Measurements from ENCODE around the gene ENDOD1. TPM values are rescaled to one million over a fixed set of nuclear protein-coding genes. Genes with fewer than 3 reads are reported as not detected.
A peak's percentile ranks its signal among the peaks of the same experiment; 100 is the strongest.
"Not testable (repeated sequence)": the region's sequence is repeated elsewhere in the genome, so short reads cannot be mapped to it uniquely, and the experiment has no call there.

The ENDOD1 gene
- total and polyA plus RNA-seq, 2 donors from 2014 or later: 19.3 to 69.0 TPM

DNA sequence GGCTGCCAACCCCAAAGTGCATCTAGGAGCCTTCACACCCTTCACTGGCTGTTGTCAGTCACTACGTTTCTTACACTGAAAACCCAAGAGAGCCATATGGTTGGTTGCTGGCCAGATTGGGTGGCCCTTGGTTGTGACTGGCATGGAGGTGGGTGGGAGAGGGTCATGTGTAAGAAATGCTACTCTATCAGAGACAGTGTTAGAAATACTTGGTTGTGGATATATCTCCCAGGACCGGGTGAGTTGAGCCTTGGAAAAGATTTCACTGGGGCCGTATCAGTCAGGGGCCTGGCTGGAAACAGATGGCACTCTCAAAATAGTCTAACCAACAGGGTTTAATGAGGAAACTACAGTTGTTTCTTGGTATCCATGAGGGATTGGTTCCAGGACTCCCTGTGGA, 15.2 kb downstream of the ENDOD1 start:
- no peak for FAIRE-seq
- Histone ChIP-seq H3K27me3 (ENCODE audit: control insufficient read depth, insufficient read depth, low read length) (no peaks in the 10 kb centered on the region), H3K9ac (ENCODE audit: low read length in 3 of 3) (no peak overlapping the region), H3K36me3 (ENCODE audit: control insufficient read depth in 2 of 3, insufficient read depth in 3 of 3, low read length in 3 of 3) (peaks cover 0 to 5% (median 0%) of the 10 kb centered on the region in 3 donors), H3K4me3 (ENCODE audit: low read length in 3 of 3) (no peak overlapping the region), H3K4me1 (ENCODE audit: control insufficient read depth in 2 of 3, insufficient read depth in 2 of 3, low read depth in 1 of 3, low read length in 3 of 3) (peaks cover 0 to 3% (median 0%) of the 10 kb centered on the region in 3 donors), H3K9me3 (ENCODE audit: control insufficient read depth in 2 of 3, insufficient read depth in 1 of 3, low read length in 3 of 3) (no peaks in the 10 kb centered on the region), H3K27ac (ENCODE audit: low read depth in 2 of 2, low read length in 2 of 2) (no peak overlapping the region)
- TF ChIP-seq, protein P1, sequence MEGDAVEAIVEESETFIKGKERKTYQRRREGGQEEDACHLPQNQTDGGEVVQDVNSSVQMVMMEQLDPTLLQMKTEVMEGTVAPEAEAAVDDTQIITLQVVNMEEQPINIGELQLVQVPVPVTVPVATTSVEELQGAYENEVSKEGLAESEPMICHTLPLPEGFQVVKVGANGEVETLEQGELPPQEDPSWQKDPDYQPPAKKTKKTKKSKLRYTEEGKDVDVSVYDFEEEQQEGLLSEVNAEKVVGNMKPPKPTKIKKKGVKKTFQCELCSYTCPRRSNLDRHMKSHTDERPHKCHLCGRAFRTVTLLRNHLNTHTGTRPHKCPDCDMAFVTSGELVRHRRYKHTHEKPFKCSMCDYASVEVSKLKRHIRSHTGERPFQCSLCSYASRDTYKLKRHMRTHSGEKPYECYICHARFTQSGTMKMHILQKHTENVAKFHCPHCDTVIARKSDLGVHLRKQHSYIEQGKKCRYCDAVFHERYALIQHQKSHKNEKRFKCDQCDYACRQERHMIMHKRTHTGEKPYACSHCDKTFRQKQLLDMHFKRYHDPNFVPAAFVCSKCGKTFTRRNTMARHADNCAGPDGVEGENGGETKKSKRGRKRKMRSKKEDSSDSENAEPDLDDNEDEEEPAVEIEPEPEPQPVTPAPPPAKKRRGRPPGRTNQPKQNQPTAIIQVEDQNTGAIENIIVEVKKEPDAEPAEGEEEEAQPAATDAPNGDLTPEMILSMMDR (IDR thresholded peaks at IDR 0.05; ENCODE audit: borderline replicate concordance, extremely low read depth, insufficient read depth): no peak
- DNase-seq: no peak
- intact Hi-C loops (cut with DNase I): no loop called here

DNA sequence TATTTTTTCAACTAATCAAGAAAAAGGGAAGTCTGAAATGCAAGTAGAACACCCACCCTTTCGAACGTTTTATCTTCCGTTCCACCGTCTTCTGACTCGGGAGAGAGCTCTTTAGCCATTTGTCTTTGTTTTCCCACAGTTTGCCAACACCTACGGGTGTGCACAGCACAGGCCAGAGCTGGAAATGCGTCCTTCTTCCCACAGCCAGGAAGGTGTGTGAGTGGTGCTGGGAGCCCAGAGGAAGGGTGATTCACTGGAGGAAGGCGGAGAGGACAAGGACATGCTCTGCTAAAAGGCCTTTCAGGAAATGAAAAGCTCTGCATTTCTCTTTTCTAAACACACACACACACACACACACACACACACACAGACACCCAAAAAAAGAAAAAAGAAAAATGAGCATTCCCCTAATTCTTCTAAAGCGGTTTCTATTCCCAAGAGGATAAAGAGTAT, 18.5 kb downstream of the ENDOD1 start:
- Histone ChIP-seq H3K4me1 (ENCODE audit: control insufficient read depth in 2 of 3, insufficient read depth in 2 of 3, low read depth in 1 of 3, low read length in 3 of 3) (peaks cover 0 to 3% (median 0%) of the 10 kb centered on the region in 3 donors), H3K36me3 (ENCODE audit: control insufficient read depth in 2 of 3, insufficient read depth in 3 of 3, low read length in 3 of 3) (peaks cover 0 to 5% (median 0%) of the 10 kb centered on the region in 3 donors), H3K9ac (ENCODE audit: low read length in 3 of 3) (no peak overlapping the region), H3K4me3 (ENCODE audit: low read length in 3 of 3) (no peak overlapping the region), H3K27me3 (ENCODE audit: control insufficient read depth, insufficient read depth, low read length) (no peaks in the 10 kb centered on the region), H3K27ac (ENCODE audit: low read depth in 2 of 2, low read length in 2 of 2) (peak overlapping the region in 1 of 2 donors; percentile 18), H3K9me3 (ENCODE audit: control insufficient read depth in 2 of 3, insufficient read depth in 1 of 3, low read length in 3 of 3) (no peaks in the 10 kb centered on the region)
- FAIRE-seq (no peak), DNase-seq (peak in 3 of 5 donors; percentile 16 to 78 (median 45))
- intact Hi-C loops (cut with DNase I): no loop called here
- TF ChIP-seq, protein P1 (IDR thresholded peaks at IDR 0.05; ENCODE audit: borderline replicate concordance, extremely low read depth, insufficient read depth): no peak

DNA sequence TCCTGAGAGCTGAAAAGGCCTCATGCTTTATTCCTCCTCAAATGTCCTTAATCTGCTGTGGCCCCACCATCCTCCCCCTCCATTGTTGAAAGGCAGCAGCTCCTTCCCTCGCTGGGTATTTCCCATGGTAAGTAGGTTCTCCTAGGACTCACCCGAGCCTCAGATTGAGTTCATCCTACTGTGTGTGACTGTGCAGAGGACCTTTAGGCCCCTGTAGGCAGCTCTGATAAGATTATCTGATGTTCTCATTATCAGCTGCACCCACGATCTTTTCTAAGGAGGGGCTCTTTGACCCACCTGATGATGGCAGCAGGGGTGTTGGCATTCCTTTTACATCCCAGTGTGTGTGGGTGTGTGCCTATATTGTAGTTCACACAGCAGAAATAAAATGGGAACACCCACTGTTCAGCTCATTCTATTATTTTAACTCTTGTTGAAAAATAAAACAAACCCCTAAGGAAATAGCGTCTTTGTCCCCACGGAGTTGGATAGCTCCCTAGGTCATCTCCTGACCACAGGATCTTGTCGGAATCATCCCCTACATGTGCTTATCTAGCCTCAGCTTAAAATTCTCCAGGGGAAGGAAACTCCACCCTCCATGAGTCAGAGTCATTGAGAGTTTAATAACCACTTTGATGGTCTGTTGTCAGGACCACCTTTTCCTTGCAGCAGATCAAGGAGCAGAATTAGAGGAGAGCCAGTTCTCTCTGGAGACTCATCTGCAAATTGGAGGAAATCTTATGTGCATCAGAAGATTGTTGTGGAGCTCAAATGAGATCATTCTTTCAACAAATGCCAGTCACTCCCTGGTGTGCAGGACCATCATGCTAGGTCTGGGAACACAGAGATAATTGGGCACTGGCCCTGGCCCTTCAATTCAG, 19.3 kb downstream of the ENDOD1 start:
- no peaks in the 10 kb centered on the region for H3K27me3 ChIP-seq (ENCODE audit: control insufficient read depth, insufficient read depth, low read length)
- H3K9me3 ChIP-seq (ENCODE audit: control insufficient read depth in 2 of 3, insufficient read depth in 1 of 3, low read length in 3 of 3): no peaks in the 10 kb centered on the region
- H3K4me1 ChIP-seq (ENCODE audit: control insufficient read depth in 2 of 3, insufficient read depth in 2 of 3, low read depth in 1 of 3, low read length in 3 of 3): peaks cover 0 to 3% (median 0%) of the 10 kb centered on the region in 3 donors
- intact Hi-C loops (cut with DNase I): no loop called here
- peak overlapping the region; percentile 18 to 59 for H3K27ac ChIP-seq (ENCODE audit: low read depth in 2 of 2, low read length in 2 of 2)
- FAIRE-seq: no peak
- H3K36me3 ChIP-seq (ENCODE audit: control insufficient read depth in 2 of 3, insufficient read depth in 3 of 3, low read length in 3 of 3): peaks cover 0 to 5% (median 0%) of the 10 kb centered on the region in 3 donors
- H3K4me3 ChIP-seq (ENCODE audit: low read length in 3 of 3): no peak overlapping the region
- TF ChIP-seq, protein P1 (IDR thresholded peaks at IDR 0.05; ENCODE audit: borderline replicate concordance, extremely low read depth, insufficient read depth): no peak
- no peak overlapping the region for H3K9ac ChIP-seq (ENCODE audit: low read length in 3 of 3)
- peak in 2 of 5 donors; percentile 16 to 26 for DNase-seq

DNA sequence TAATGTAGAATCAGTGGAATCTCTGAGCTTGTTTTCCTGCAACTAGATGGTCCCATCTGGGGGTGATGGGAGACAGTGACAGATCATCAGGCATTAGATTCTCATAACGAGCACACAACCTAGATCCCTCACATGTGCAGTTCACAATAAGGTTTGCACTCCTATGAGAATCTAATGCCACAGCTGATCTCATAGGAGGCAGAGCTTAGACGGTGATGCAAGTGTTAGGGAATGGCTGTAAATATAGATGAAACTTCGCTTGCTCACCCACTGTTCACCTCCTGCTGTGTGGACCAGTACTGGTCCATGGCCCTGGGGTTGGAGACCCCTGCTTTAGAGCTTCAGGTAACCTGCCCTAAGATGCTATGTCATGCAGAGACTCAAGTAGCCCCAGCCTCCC, 21.8 kb downstream of the ENDOD1 start:
- H3K4me3 ChIP-seq (ENCODE audit: low read length in 3 of 3); H3K36me3 ChIP-seq (ENCODE audit: control insufficient read depth in 2 of 3, insufficient read depth in 3 of 3, low read length in 3 of 3); H3K4me1 ChIP-seq (ENCODE audit: control insufficient read depth in 2 of 3, insufficient read depth in 2 of 3, low read depth in 1 of 3, low read length in 3 of 3); FAIRE-seq; H3K27me3 ChIP-seq (ENCODE audit: control insufficient read depth, insufficient read depth, low read length); H3K27ac ChIP-seq (ENCODE audit: low read depth in 2 of 2, low read length in 2 of 2); H3K9me3 ChIP-seq (ENCODE audit: control insufficient read depth in 2 of 3, insufficient read depth in 1 of 3, low read length in 3 of 3); DNase-seq; intact Hi-C loops (cut with DNase I); H3K9ac ChIP-seq (ENCODE audit: low read length in 3 of 3): not testable (repeated sequence)

All from kidney (tissue), 14 donors.